ENCODE data around the gene PHF20.

Gene PHF20

DNA sequence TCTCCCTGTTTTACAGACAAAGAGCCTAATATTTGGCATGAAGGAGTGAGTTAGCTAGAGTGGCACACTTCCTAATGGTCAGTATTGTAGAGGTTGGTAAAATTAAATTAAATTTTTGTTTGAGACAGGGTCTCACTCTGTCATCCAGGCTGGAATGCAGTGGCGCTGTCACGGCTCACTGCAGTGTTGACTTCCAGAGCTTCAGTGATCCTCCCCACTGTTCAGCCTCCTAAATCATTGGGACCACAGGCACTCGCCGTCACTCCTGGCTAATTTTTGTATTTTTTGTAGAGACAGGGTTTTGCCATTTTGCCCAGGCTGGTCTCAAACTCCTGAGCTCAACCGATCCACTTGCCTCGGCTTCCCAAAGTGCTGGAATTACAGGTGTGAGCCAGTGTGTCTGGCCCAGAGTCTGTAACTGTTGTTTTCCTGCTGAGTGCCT lies 111.5 kb downstream of the PHF20 start:
- Histone ChIP-seq H3K36me3 (ENCODE audit: insufficient read depth, insufficient read length, low read length) (peaks cover 7% of the 10 kb centered on the region), H3K4me3 (ENCODE audit: insufficient read length, low read depth) (no peak overlapping the region), H3K27me3 (ENCODE audit: insufficient read depth, insufficient read length) (no peaks in the 10 kb centered on the region), H3K9me3 (ENCODE audit: insufficient read depth, low read length) (no peaks in the 10 kb centered on the region), H3K9ac (ENCODE audit: insufficient read length, low read depth) (no peak overlapping the region), H3K4me1 (ENCODE audit: insufficient read depth, insufficient read length) (no peaks in the 10 kb centered on the region)
- DNase-seq (ENCODE audit: low read depth, low spot score): no peak
- TF ChIP-seq SUZ12 (IDR thresholded peaks at IDR 0.05; ENCODE audit: extremely low read depth, insufficient read depth, insufficient read length) (no peak), ZNF274 (IDR thresholded peaks at IDR 0.05; ENCODE audit: low read depth, low read length) (no peak), YY1 (IDR thresholded peaks at IDR 0.05; ENCODE audit: insufficient read depth, insufficient read length) (no peak)

DNA sequence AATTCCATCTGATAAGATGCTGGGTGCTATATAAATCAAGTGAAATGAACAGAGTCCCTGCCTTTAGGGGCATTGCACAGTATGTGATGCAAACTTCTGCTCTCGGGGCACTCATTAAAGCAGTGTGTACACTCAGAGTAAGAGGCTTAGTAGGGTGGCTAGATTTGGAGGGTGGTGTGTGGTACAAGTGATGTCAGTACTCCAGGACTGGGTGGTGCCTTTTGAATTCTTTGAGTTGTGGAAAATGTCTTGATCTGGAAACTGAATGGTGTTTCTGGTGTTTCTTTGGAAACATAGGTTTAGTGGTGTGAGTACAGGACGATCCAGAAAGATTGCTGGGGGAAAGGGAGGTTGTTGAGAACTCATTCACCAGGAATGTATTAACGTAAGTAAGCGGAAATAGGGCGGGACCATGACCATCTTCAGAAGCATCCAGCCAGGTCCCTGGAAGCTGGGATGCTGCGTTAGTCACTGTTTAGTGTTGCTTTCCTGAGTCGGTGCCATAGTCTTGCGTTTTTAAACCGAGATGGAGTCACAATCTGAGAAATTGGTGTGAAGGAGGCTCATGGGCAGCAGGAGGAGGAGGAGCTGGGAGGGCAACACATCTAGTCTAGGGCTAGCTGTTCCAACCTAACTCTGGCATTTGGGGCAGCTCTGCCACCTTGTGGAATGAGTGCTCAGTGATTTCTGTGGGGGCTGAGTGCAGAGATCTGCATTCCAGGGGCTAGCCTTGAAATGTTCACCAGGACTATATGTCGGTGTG lies 112.1 kb downstream of the PHF20 start:
- H3K4me3 ChIP-seq (ENCODE audit: insufficient read length, low read depth): no peak overlapping the region
- H3K9me3 ChIP-seq (ENCODE audit: insufficient read depth, low read length): no peaks in the 10 kb centered on the region
- H3K9ac ChIP-seq (ENCODE audit: insufficient read length, low read depth): no peak overlapping the region
- peaks cover 6% of the 10 kb centered on the region for H3K36me3 ChIP-seq (ENCODE audit: insufficient read depth, insufficient read length, low read length)
- no peaks in the 10 kb centered on the region for H3K4me1 ChIP-seq (ENCODE audit: insufficient read depth, insufficient read length)
- no peaks in the 10 kb centered on the region for H3K27me3 ChIP-seq (ENCODE audit: insufficient read depth, insufficient read length)
- TF ChIP-seq ZNF274 (IDR thresholded peaks at IDR 0.05; ENCODE audit: low read depth, low read length) (no peak), SUZ12 (IDR thresholded peaks at IDR 0.05; ENCODE audit: extremely low read depth, insufficient read depth, insufficient read length) (no peak), YY1 (IDR thresholded peaks at IDR 0.05; ENCODE audit: insufficient read depth, insufficient read length) (no peak)
- DNase-seq (ENCODE audit: low read depth, low spot score): peak; percentile 66

DNA sequence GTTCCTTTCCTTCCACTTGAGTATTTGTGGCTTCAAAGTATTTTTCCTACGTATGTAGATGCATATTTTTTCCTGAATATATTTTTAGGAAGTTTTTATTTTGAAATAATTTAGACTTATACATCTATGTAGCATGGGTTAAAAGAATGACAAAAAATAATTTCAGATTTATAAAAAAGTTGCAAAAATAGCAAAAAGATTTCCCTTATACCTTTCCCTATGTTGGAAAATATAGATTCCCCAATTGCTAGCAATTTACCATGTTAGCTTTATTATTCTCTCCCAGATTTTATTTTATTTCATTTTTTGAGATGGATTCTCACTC lies 112.7 kb downstream of the PHF20 start:
- no peak for DNase-seq (ENCODE audit: low read depth, low spot score)
- TF ChIP-seq YY1 (IDR thresholded peaks at IDR 0.05; ENCODE audit: insufficient read depth, insufficient read length) (no peak), ZNF274 (IDR thresholded peaks at IDR 0.05; ENCODE audit: low read depth, low read length) (no peak), SUZ12 (IDR thresholded peaks at IDR 0.05; ENCODE audit: extremely low read depth, insufficient read depth, insufficient read length) (no peak)
- Histone ChIP-seq H3K4me1 (ENCODE audit: insufficient read depth, insufficient read length) (no peaks in the 10 kb centered on the region), H3K9ac (ENCODE audit: insufficient read length, low read depth) (no peak overlapping the region), H3K4me3 (ENCODE audit: insufficient read length, low read depth) (no peak overlapping the region), H3K9me3 (ENCODE audit: insufficient read depth, low read length) (no peaks in the 10 kb centered on the region), H3K36me3 (ENCODE audit: insufficient read depth, insufficient read length, low read length) (peaks cover 6% of the 10 kb centered on the region), H3K27me3 (ENCODE audit: insufficient read depth, insufficient read length) (no peaks in the 10 kb centered on the region)

DNA sequence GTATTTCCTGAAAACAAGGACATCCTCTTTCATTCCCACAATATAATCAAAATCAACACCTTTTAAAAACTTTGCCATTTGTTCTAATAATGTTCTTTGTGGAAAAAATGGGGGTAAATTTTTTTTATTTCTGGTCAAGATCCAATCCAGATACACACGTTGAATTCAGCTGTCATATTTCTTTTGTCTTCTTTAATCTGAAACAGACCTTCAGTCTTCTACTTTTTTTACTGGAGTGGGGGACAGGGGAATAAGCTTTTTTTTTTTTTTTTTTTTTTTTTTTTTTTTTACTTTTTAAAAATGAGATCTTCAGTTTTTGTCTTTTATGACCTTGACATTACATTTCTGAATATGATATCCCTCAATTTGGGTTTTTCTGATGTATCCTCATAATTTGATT lies 113.4 kb downstream of the PHF20 start:
- peaks cover 6% of the 10 kb centered on the region for H3K36me3 ChIP-seq (ENCODE audit: insufficient read depth, insufficient read length, low read length)
- TF ChIP-seq ZNF274 (IDR thresholded peaks at IDR 0.05; ENCODE audit: low read depth, low read length) (no peak), SUZ12 (IDR thresholded peaks at IDR 0.05; ENCODE audit: extremely low read depth, insufficient read depth, insufficient read length) (no peak), YY1 (IDR thresholded peaks at IDR 0.05; ENCODE audit: insufficient read depth, insufficient read length) (no peak)
- no peaks in the 10 kb centered on the region for H3K27me3 ChIP-seq (ENCODE audit: insufficient read depth, insufficient read length)
- DNase-seq (ENCODE audit: low read depth, low spot score): no peak
- H3K9ac ChIP-seq (ENCODE audit: insufficient read length, low read depth): no peak overlapping the region
- no peaks in the 10 kb centered on the region for H3K9me3 ChIP-seq (ENCODE audit: insufficient read depth, low read length)
- H3K4me1 ChIP-seq (ENCODE audit: insufficient read depth, insufficient read length): no peaks in the 10 kb centered on the region
- H3K4me3 ChIP-seq (ENCODE audit: insufficient read length, low read depth): no peak overlapping the region

DNA sequence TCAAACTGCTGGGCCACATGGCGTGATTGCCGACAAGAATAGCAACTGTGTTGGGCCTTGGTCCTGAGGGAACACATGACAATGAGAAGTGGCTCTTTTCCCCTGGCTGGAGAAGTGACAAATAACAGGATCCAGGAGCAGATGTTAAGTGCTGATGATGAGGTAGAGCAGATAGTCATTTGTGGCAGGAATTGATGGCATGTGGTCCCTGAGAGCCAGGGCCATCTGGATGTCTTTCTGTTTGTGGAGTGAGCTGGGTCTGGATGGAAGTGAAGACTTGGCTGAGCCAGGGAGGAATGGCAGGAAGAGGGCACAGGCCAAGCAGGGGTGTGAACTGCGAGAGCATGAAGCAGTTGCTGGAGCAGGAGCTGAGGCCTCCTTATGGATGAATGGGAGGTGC lies 114.7 kb downstream of the PHF20 start:
- Histone ChIP-seq H3K27me3 (ENCODE audit: insufficient read depth, insufficient read length) (no peaks in the 10 kb centered on the region), H3K4me3 (ENCODE audit: insufficient read length, low read depth) (no peak overlapping the region), H3K36me3 (ENCODE audit: insufficient read depth, insufficient read length, low read length) (peaks cover 6% of the 10 kb centered on the region), H3K9me3 (ENCODE audit: insufficient read depth, low read length) (no peaks in the 10 kb centered on the region), H3K9ac (ENCODE audit: insufficient read length, low read depth) (no peak overlapping the region), H3K4me1 (ENCODE audit: insufficient read depth, insufficient read length) (no peaks in the 10 kb centered on the region)
- DNase-seq (ENCODE audit: low read depth, low spot score): no peak
- no peak for TF ChIP-seq YY1 (IDR thresholded peaks at IDR 0.05; ENCODE audit: insufficient read depth, insufficient read length)
- no peak for TF ChIP-seq SUZ12 (IDR thresholded peaks at IDR 0.05; ENCODE audit: extremely low read depth, insufficient read depth, insufficient read length)
- no peak for TF ChIP-seq ZNF274 (IDR thresholded peaks at IDR 0.05; ENCODE audit: low read depth, low read length)

DNA sequence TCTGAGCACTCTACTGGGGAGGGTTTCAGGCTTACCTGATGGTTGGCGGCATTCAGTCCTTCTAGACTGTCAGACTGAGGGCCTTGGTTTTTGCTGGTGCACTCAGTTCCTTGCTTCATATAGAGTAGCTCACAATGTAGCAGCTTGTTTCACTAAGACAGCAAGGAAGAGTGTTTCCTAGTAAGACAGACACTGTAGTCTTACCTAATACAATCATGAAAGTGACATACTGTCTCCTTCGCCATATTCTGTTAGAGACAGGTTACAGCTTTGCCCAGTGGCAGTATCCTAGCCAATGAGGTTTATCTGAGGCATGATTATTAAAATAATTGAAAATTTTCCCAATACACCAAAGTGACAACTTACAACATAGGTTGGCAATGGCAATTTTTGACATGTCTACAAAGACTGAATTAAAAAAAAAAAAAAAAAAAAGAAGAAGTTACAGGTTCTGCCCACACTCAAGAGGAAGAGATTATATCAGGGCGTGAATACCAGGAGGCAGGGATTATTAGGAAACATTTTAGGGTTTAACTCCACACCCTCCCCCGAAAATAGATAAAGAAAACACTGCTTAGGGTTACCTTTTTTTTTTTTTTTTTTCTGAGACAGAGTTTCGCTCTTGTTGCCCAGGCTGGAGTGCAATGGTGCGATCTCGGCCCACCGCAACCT lies 115.7 kb downstream of the PHF20 start:
- TF ChIP-seq YY1 (IDR thresholded peaks at IDR 0.05; ENCODE audit: insufficient read depth, insufficient read length) (no peak), ZNF274 (IDR thresholded peaks at IDR 0.05; ENCODE audit: low read depth, low read length) (no peak), SUZ12 (IDR thresholded peaks at IDR 0.05; ENCODE audit: extremely low read depth, insufficient read depth, insufficient read length) (no peak)
- no peaks in the 10 kb centered on the region for H3K27me3 ChIP-seq (ENCODE audit: insufficient read depth, insufficient read length)
- no peak for DNase-seq (ENCODE audit: low read depth, low spot score)
- H3K9ac ChIP-seq (ENCODE audit: insufficient read length, low read depth): no peak overlapping the region
- peaks cover 6% of the 10 kb centered on the region for H3K36me3 ChIP-seq (ENCODE audit: insufficient read depth, insufficient read length, low read length)
- H3K4me1 ChIP-seq (ENCODE audit: insufficient read depth, insufficient read length): no peaks in the 10 kb centered on the region
- H3K4me3 ChIP-seq (ENCODE audit: insufficient read length, low read depth): no peak overlapping the region
- H3K9me3 ChIP-seq (ENCODE audit: insufficient read depth, low read length): no peaks in the 10 kb centered on the region

DNA sequence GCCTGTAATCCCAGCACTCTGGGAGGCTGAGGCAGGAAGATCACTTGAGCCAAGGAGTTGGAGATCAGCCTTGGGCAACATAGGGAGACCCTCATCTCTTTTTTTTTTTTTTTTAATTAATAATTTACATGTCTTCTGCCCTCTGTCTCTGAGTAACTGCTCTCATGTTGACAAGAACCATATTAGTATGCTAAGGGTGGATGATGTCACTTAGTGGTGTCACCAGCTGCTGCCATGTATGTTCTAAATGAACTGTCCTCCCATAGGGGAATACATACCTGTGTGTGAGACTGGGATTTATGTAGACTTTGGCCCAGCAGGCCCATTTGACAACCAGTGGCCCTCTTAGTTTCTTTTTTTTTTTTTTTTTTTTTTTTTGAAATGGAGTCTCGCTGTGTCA lies 116.8 kb downstream of the PHF20 start:
- no peak overlapping the region for H3K9ac ChIP-seq (ENCODE audit: insufficient read length, low read depth)
- H3K4me1 ChIP-seq (ENCODE audit: insufficient read depth, insufficient read length): no peaks in the 10 kb centered on the region
- TF ChIP-seq SUZ12 (IDR thresholded peaks at IDR 0.05; ENCODE audit: extremely low read depth, insufficient read depth, insufficient read length) (no peak), YY1 (IDR thresholded peaks at IDR 0.05; ENCODE audit: insufficient read depth, insufficient read length) (no peak), ZNF274 (IDR thresholded peaks at IDR 0.05; ENCODE audit: low read depth, low read length) (no peak)
- no peaks in the 10 kb centered on the region for H3K9me3 ChIP-seq (ENCODE audit: insufficient read depth, low read length)
- DNase-seq (ENCODE audit: low read depth, low spot score): no peak
- H3K27me3 ChIP-seq (ENCODE audit: insufficient read depth, insufficient read length): no peaks in the 10 kb centered on the region
- H3K36me3 ChIP-seq (ENCODE audit: insufficient read depth, insufficient read length, low read length): peaks cover 6% of the 10 kb centered on the region
- no peak overlapping the region for H3K4me3 ChIP-seq (ENCODE audit: insufficient read length, low read depth)
